ENCODE measurements around the gene BTAF1.

Gene BTAF1

GRCh38 chr10:91908337-91909116 lies 15.0 kb upstream of the BTAF1 start:
- peak; percentile 80 for TF ChIP-seq CTCF (conservative IDR thresholded peaks at IDR 0.05; ENCODE audit: low read depth)
- ChIA-PET POLR2A (ENCODE audit: low non-redundant PET) (no interaction called here), CTCF (interaction anchor here (0.6 to 2.5 kb wide), 10 partner anchors 28 to 691 kb away, joined by 3 to 9 read pairs (median 4); no protein-coding TSS in a partner anchor)
- H3K27ac ChIP-seq = peak overlapping the region; percentile 64
- DNase-seq (ENCODE audit: low spot score) = peak; percentile 66

- peak; percentile 49; the same call in 1 of the 2 replicates for TF ChIP-seq CTCF (conservative IDR thresholded peaks at IDR 0.05; ENCODE audit: low read depth)
- H3K27ac ChIP-seq = peak within 1 kb of the TSS; percentile 64
- peak; percentile 55 for DNase-seq (ENCODE audit: low spot score)
- ChIA-PET CTCF (interaction anchor here (0.6 to 2.5 kb wide), 9 partner anchors 39 to 692 kb away, joined by 3 to 9 read pairs (median 3); no protein-coding TSS in a partner anchor), POLR2A (ENCODE audit: low non-redundant PET) (no interaction called here)
These were observed 14.4 kb upstream of the BTAF1 start, which contains the start of gene FGFBP3 for GRCh38 chr10:91909117-91909677. FGFBP3 (minus strand) TSS chr10:91909486; CDS start chr10:91908969, 517 bp downstream.

- TF ChIP-seq CTCF (conservative IDR thresholded peaks at IDR 0.05; ENCODE audit: low read depth) = no peak
- no peak for DNase-seq (ENCODE audit: low spot score)
- ChIA-PET POLR2A (ENCODE audit: low non-redundant PET) (no interaction called here), CTCF (interaction anchor here (0.6 to 0.7 kb wide), 5 partner anchors 57 to 278 kb away, joined by 3 to 6 read pairs (median 3); partner anchors contain the start of gene PPP1R3C)
- no peak overlapping the region for H3K27ac ChIP-seq
These were observed 13.1 kb upstream of the BTAF1 start for GRCh38 chr10:91910467-91910866.

GRCh38 chr10:91919651-91920050 lies 3.9 kb upstream of the BTAF1 start:
- ChIA-PET POLR2A (ENCODE audit: low non-redundant PET) (interaction anchor here (0.7 kb wide), 1 partner anchor 379 kb away, joined by 3 read pairs; no protein-coding TSS in a partner anchor), CTCF (interaction anchor here (0.7 kb wide), 1 partner anchor 161 kb away, joined by 3 read pairs; no protein-coding TSS in a partner anchor)
- no peak for DNase-seq (ENCODE audit: low spot score)
- H3K27ac ChIP-seq = no peak overlapping the region
- TF ChIP-seq CTCF (conservative IDR thresholded peaks at IDR 0.05; ENCODE audit: low read depth) = no peak

- CTCF ChIA-PET = interaction anchor here (1.0 kb wide), 1 partner anchor 12 kb away, joined by 4 read pairs; no protein-coding TSS in a partner anchor
- DNase-seq (ENCODE audit: low spot score) = no peak
- peak overlapping the region; percentile 83 for H3K27ac ChIP-seq
- POLR2A ChIA-PET (ENCODE audit: low non-redundant PET) = interaction anchor here (0.6 to 1.0 kb wide), 3 partner anchors 11 to 126 kb away, joined by 3 to 5 read pairs (median 4); partner anchors contain the start of gene TNKS2
- TF ChIP-seq CTCF (conservative IDR thresholded peaks at IDR 0.05; ENCODE audit: low read depth) = no peak
These were observed 847 bp downstream of the BTAF1 start for GRCh38 chr10:91924212-91925021.

GRCh38 chr10:91925022-91925320 lies 1.4 kb downstream of the BTAF1 start:
- CTCF ChIA-PET = no interaction called here
- H3K27ac ChIP-seq = no peak overlapping the region
- no peak for TF ChIP-seq CTCF (conservative IDR thresholded peaks at IDR 0.05; ENCODE audit: low read depth)
- DNase-seq (ENCODE audit: low spot score) = peak; percentile 24
- POLR2A ChIA-PET (ENCODE audit: low non-redundant PET) = no interaction called here
